Pancreas (tissue), 10 donors: ENCODE results near the gene ADGRL4. TPM values are rescaled to one million over a fixed set of nuclear protein-coding genes. Genes with fewer than 3 reads are reported as not detected.

ENCODE experiments used
- ATAC-seq, 4 donors: fragments of 200-7000 bp; cut with Tn5 transposase; one replicate each; pipeline versions ENCODE4 v1.8.0 to v1.9.1; 2020; ENCODE audit warnings: mild to moderate bottlenecking in 4 of 4, moderate library complexity in 4 of 4
- DNase-seq, 6 donors: peaks; one replicate each; pipeline ENCODE4 v3.0.0-alpha.2; 2020
- FAIRE-seq: peaks from 2 replicates; lab custom pipeline; 2012; peaks lifted over from hg19 to GRCh38; lab: Jason Lieb, UNC
- H3K27ac ChIP-seq, 4 donors: fragments of 200-600 bp; sonication (generic); 1 replicate in 3 of 4; 2 replicates in 1 of 4; pipeline versions ENCODE4 v1.5.0 to v1.8.0; 2020
- H3K27me3 ChIP-seq, 4 donors: fragments of 200-600 bp; one replicate each; pipeline ENCODE4 v1.8.0; 2021
- H3K36me3 ChIP-seq, 3 donors: fragments of 200-600 bp; sonication (generic) in 1 of 3; one replicate each; pipeline versions ENCODE4 v1.5.0 to v1.8.0; 2020 to 2021
- H3K4me1 ChIP-seq, 3 donors: fragments of 200-600 bp; one replicate each; pipeline ENCODE4 v1.8.0; 2021
- H3K4me3 ChIP-seq, 4 donors: fragments of 200-600 bp; sonication (generic) in 2 of 4; one replicate each; pipeline versions ENCODE4 v1.5.0 to v1.8.0; 2020 to 2021
- H3K9me3 ChIP-seq, 4 donors: fragments of 200-600 bp; one replicate each; pipeline ENCODE4 v1.8.0; 2021
- CTCF ChIP-seq, 4 donors: fragments of 200-600 bp; sonication (generic) in 3 of 4; IDR thresholded peaks; one replicate each; pipeline versions ENCODE4 v1.5.0 to v1.8.0; 2021; ENCODE audit warnings: antibody characterized with exemption in 4 of 4
- WGBS, 2 donors: extraction: QIAGEN DNeasy Blood & Tissue Kit; methylation state at CpG; one replicate each; pipeline ENCODE4 v1.1.7; 2013; 5-methylcytosine and 5-hydroxymethylcytosine counted together
- intact Hi-C, 3 donors: fragments of 100-400 bp; cut with DNase I; formaldehyde crosslinking; loops; one replicate each; pipeline versions ENCODE4 v1.11.1 to v1.14.2; 2022
- polyA plus RNA-seq, 2 donors: library from polyadenylated mRNA; stranded (reverse); fragments of 200-250 nt; gene quantifications; one replicate each; pipeline ENCODE4 v1.2.3, GENCODE V29; 2013
- total RNA-seq, 6 donors: library from RNA; stranded (reverse); fragmentation: NEBNext Ultra II Directional in 4 of 6; extraction: Animal tissue kit (Norgen Biotek cat#: 25700) in 4 of 6; gene quantifications; one replicate each; pipeline versions ENCODE4 v1.2.1 to v1.2.4, GENCODE V29; 2021 to 2023
- donor health status: healthy with polysubstance abuse.
- donor health status: DM: no; HTN: no; CAD: no; lungs with moderate emphysema.
- donor health status: DM: no; HTN: no; CAD: no.
- donor health status: control.
- donor health status: control.
- donor health status: Bipolar disorder and iron deficiency.
- donor health status: DM: yes; HTN: yes; CAD: no.
- donor health status: DM: no; HTN: no; CAD: no.
- donor health status: DM: no; HTN: no; CAD: no.
- donor health status: DM: yes; HTN: yes; CAD: no.

Gene ADGRL4
- total and polyA plus RNA-seq, 8 donors: 2.0 to 4.3 (median 3.0) TPM

- no peak for DNase-seq
- no peak for FAIRE-seq
- Histone ChIP-seq H3K36me3 (no peaks in the 10 kb centered on the region), H3K4me1 (no peaks in the 10 kb centered on the region), H3K27ac (no peak overlapping the region), H3K4me3 (no peak overlapping the region), H3K9me3 (no peaks in the 10 kb centered on the region), H3K27me3 (no peaks in the 10 kb centered on the region)
- TF ChIP-seq CTCF (IDR thresholded peaks at IDR 0.05): no peak
- no peak for ATAC-seq
- WGBS, 2 donors: 27 to 55% methylated on average over 2 of the region's 2 CpGs
- intact Hi-C loops: no loop called here
Observed at GRCh38 chr1:79042539-79042938, 36.0 kb upstream of the ADGRL4 start.

- no peaks in the 10 kb centered on the region for H3K4me1 ChIP-seq
- 26 to 53% methylated on average over 2 of the region's 2 CpGs for WGBS, 2 donors
- DNase-seq (no peak), ATAC-seq (no peak), FAIRE-seq (no peak)
- no peak overlapping the region for H3K27ac ChIP-seq
- TF ChIP-seq CTCF (IDR thresholded peaks at IDR 0.05): no peak
- intact Hi-C loops: no loop called here
- no peak overlapping the region for H3K4me3 ChIP-seq
- H3K9me3 ChIP-seq: no peaks in the 10 kb centered on the region
- no peaks in the 10 kb centered on the region for H3K36me3 ChIP-seq
- H3K27me3 ChIP-seq: no peaks in the 10 kb centered on the region
Observed at GRCh38 chr1:79042117-79042516, 35.6 kb upstream of the ADGRL4 start.

GRCh38 chr1:79041666-79042065 lies 35.1 kb upstream of the ADGRL4 start:
- intact Hi-C loops: no loop called here
- TF ChIP-seq CTCF (IDR thresholded peaks at IDR 0.05): no peak
- Histone ChIP-seq H3K4me1 (no peaks in the 10 kb centered on the region), H3K27me3 (no peaks in the 10 kb centered on the region), H3K36me3 (no peaks in the 10 kb centered on the region), H3K4me3 (no peak overlapping the region), H3K9me3 (no peaks in the 10 kb centered on the region), H3K27ac (no peak overlapping the region)
- FAIRE-seq (no peak), DNase-seq (no peak), ATAC-seq (no peak)
- WGBS, 2 donors: 45 to 70% methylated on average over 3 of the region's 3 CpGs

GRCh38 chr1:79040424-79041082 lies 34.0 kb upstream of the ADGRL4 start:
- no peak for FAIRE-seq
- H3K4me3 ChIP-seq: no peak overlapping the region
- WGBS, 2 donors: 47 to 49% methylated on average over 10 of the region's 10 CpGs

More at GRCh38 chr1:79040424-79041082, 34.0 kb upstream of the ADGRL4 start:
- Histone ChIP-seq H3K27me3 (no peaks in the 10 kb centered on the region), H3K4me1 (no peaks in the 10 kb centered on the region), H3K27ac (no peak overlapping the region), H3K36me3 (no peaks in the 10 kb centered on the region), H3K9me3 (no peaks in the 10 kb centered on the region)
- no peak for TF ChIP-seq CTCF (IDR thresholded peaks at IDR 0.05)
- ATAC-seq (no peak), DNase-seq (no peak)
- intact Hi-C loops: no loop called here
